Amygdala (tissue), 56 donors: Measurements from ENCODE around the gene RFNG.

ENCODE experiments used
- DNase-seq, 56 donors: peaks; one replicate each; lab custom pipeline; 2025; lab: John Stamatoyannopoulos, UW

RFNG gene

GRCh38 chr17:82090549-82091263, 39.1 kb upstream of the RFNG start:
- DNase-seq = no peak

DNA sequence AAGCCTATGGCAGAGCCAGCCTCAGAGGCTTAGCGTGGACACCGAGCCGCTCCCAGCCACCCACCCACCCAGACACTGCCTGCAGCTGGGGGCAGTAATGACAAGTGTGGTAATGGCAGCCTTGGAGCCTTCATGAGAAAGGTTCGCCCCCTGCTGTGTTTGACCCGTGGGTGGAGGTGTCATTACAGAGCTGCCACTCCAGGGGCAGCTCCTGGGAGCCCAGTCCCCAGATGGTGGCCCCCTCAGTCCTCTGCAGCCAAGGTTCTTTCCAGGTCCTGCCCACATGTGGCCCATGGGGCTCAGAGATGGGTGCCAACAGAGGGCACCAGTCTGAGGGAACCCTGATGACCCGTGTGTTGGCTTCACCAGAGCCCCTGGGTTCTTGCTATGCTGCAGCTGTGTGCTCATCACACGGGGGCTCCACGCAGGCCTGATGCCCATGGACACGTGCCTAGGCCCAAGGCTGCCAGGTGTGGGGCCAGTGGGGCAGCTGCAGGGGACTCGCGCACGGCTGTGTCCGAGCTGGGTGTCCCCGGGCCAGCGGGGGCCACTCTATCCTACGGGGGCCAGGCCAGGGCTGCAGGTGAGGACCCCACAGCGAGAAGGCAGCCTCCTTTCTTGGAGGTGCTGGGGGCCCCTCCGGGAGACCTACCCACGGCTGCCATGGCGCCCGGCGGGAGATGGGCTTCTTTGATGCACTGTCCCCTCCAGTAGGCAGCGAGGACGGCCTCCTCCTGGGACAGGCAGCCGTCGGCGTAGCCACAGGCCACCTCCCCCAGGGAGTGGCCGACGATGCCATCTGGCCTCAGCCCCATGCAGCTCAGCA, 38.3 kb upstream of the RFNG start:
- no peak for DNase-seq

- DNase-seq = no peak
Measured at GRCh38 chr17:82088838-82089722, 37.5 kb upstream of the RFNG start.

DNA sequence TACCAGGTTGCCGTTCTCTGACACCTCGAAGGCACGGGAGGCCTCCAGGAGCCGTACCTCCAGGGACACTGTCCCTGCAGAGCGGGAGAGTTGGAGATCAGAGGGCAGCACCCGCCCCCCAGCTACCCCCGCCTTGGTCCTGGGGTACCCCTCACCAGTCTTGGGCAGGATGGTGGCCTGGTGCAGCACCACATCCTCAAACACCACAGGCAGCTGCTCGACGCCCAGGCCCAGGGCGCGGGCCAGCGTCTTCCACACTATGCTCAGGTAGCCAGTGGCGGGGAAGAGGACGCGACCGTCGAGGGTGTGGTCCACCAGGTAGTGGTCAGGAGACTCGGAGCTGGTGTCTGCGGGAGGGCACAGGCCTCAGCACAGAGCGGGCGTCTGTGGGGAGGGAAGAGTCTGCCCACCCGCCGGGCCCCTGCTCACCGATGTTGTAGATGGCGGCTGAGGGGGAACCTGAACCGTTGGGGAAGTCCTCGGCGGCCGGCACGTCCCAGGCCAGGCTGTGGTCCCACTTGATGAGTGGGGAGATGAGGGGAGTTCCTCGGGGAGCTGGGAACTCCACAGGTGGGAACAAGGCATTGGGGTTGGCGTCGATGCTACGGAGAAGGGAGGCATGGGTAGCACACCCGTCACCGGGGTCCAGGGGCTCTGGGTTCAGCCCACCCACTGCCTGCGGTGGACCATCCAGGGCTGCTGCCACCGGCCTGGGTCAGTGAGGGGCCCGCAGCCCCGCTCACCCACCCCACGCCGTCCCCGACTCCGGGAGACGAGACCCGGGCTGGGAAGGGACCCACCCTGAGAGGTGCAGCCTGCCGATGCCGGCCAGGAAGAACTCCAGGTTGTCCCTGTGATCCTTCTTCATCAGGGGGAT, 36.6 kb upstream of the RFNG start:
- DNase-seq = no peak

DNA sequence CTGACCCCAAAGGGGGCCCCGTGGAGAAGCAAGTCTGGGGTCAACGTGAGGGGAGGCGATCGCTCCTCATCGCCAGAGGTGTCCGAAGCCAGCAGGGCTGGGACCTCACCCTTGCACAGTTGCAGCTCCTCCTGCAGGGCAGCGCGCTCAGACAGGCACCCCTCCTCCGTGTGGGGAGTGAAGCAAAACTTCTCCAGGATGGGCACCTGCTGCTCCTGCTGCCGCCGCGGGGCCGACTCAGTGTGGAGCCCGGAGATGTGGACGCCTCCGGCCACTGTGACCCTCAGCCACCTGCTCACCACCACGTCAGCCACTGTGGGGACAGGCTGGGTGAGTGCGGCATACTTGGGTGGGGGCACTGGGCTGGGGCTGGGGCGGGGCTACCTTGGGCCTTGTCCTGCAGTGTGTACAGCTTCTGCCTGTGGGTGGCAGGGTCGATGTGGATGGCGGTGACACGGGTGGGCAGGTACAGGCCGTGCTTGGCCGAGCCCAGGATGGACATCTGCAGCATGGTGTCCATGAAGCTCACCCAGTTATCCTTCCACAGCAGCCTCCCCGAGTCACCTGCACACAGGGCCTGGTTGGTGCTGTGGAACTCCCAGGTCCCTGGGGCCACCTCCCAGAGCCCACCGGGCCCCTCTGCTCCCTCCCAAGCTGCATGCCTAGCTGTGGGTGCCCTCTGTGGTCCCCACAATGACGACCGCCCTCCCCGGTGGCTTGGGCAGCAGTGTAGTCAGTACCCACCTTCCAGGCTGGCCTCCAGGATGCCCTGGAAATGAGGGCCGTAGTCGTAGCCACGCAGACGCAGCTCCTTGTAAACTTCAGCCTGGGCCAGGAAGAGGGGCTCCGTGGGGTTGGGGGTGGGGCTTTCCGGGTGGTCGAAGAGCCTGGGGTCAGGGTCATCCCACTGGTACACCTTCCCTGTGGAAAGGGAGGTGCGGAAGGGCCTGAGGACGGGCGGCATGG, 35.6 kb upstream of the RFNG start:
- no peak for DNase-seq

DNA sequence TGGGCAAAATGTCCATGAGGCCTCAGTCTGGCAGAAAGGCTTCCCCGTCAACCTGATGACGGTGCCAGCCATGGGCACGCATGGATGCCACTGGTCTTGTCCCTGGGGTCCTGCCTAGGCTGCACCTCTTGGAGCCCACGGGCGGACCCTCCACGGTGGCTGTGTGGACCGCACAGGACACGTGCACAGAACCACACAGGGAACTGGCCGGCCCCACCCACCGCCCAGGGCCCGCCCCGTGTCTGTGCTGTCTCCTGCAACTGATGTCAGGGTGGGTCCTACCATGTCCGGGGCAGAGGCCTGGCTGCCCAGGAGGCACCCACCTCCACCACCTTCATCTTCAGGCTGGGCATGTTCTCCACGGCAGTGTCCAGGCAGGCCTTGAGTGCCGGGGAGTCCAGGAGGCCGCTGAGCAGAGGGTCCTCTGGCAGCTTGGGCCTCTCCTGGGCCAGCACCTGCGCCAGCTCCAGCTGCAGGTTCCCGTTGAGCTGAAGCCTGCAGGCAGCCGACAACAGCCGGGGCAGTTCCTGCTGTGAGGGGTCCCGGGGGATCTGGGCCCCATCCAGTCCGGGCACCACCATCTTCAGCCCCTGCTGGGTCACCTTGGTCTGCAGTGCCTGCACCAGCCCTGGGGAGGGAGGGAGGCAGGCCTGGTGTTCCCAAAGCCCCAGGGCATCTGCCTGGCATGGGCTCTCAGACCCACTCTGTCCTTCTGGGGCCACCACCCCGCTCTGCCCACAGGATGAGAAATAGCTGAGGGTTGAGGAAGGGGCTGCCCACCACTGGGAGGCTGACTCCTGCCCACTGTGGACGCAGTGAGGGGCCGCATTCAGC, 34.5 kb upstream of the RFNG start:
- DNase-seq = no peak

DNA sequence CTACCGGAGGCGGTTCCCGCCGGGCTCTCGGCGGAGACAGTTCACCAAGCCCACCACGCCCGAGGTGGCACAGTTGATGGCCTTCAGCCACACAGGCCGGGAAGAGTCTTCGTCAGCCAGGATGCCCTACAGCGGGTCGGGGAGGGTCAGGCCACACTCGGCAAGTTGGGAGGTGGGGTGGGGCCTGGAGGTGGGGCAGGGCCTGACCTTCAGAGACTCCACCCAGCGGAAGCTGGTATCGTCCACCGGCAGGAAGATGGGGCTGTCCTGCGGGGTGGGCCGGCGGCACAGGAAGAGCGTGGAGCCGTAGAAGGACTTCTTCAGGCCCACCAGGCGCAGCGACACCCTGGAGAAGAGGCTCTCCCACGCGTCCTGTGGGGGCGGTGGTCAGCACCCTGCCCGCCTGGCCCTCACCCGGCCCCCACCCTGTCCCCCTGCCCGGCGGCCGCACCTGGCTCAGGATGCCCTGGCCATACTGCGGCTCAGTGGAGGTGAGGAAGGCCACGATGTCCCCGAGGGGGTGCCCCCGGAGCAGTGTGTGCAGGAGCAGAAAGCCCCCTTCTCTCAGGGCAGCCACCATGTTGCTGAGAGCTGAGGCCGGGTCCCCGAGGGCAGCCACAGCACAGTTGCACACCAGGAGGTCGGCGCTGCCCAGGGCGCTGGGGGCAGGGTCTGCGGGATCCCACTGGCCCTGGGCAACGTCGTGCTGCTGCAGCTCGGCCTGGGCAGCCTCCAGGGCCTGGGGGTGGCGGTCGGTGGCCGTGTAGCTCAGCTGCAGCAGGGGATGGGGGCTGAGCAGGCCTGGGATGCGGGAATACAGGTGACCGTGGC, 33.6 kb upstream of the RFNG start:
- no peak for DNase-seq

GRCh38 chr17:82084373-82085030, 32.9 kb upstream of the RFNG start:
- no peak for DNase-seq

GRCh38 chr17:82083533-82084359, 32.1 kb upstream of the RFNG start:
- no peak for DNase-seq

DNA sequence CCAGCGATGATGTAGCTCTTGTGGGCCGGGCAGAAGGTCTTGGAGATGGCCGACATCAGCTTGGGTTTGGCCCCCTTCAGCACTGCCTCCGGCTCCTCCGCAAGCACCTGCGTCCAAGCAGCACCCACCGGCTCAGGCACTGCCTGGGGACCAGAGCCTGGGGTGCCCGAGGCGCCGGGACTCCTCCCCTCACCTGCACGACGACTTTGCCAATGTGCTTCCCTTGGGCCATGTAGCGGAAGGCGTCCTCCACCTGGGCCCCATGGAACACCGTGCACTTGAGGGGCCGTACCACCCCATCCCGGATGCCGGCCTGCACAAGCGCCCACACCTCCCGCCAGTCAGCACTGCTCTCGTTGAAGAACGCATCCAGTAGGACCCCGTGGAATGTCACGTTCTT, 31.4 kb upstream of the RFNG start:
- DNase-seq = no peak

DNA sequence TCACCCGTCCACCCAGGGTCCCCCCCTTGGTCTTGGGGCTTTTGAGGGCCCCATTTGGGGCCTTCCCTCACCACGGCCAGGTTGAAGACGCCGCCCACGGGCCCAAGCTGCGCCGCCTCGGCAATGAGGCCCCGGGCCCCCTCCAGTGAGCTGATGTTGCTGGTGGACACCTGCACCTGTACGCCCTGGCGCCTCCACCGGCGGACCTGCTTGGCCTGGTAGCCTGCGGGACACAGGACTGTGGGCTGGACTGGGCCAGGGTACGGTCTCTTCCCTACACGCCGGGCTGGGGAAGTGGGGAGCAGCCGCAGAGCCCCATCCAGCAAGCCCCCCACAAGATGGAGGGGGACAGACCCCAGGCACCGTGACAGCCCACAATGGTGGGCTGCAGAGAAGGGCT, 30.8 kb upstream of the RFNG start:
- DNase-seq = no peak

DNA sequence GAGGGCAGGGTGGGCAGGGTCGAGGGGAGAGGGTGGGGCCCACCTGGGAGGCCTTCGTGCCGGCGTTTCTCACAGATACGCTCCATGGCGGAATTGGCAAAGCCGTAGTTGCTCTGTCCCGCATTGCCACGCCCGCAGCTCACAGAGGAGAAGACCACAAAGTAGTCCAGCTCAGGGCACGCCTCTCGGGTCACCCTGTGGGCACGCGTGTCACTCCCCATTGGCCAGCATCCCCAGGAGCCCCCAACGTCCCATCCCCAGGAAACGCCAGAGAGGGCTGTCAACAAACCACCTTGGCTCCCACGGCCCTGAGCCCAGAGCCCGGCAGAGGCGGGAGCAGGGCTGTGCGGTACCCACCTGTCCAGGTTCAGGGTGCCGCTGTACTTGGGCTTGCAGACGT, 30.4 kb upstream of the RFNG start:
- DNase-seq = no peak

- no peak for DNase-seq
Measured at GRCh38 chr17:82081546-82081945, 29.9 kb upstream of the RFNG start.

GRCh38 chr17:82080789-82081464, 29.3 kb upstream of the RFNG start:
- no peak for DNase-seq
